ENCODE measurements around the gene ADNP. TPM values are rescaled to one million over a fixed set of nuclear protein-coding genes. Genes with fewer than 3 reads are reported as not detected.
A peak's percentile ranks its signal among the peaks of the same experiment; 100 is the strongest.

Gene ADNP
- total RNA-seq, 1 donor from 2014 or later: 75.4 TPM

DNA sequence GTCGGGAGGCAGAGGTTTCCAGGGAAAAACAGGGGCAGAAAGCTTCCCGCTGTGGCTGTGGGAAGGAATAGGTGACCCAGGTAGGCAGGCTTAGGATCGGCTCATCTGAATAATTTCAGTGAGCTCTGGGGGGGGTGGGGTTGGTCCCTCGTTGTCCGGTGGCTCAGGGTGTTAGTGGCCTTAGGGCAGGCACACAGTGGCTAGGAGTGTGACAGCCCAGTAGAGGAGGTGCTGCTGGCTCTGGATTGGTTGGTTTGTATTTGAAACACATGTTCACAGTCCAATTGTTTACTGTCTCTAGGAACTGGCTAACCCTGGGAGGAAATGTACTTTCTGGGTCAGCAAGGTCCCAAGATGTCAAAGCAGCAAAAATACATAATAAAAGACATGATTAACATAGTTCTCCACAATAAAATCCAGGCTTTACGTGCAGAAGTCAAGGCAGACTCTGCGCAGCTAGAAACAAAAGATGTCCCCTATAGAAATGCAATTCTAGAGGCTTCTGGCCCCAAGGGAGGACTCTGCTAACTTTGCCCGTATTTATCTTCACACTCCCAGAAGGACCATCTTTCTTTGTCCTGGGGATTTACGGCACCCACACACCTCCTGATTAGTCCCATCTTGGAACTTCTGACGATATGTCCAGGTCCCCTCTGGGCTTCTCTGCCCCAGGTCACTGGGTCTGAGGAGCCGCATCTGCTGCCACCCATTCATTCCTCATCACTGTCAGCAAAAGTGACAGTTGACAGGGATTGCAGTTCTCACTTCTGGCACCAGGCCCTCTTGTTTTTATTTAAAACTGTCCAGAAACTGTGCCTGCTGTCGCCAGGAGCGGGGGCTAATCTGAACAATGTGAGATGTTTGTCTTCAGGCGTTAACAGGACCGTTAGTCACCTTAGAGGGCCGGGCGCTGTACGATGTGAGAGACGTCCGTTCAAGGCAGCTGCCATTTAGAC lies 46.1 kb upstream of the ADNP start:
- Mint-ChIP-seq H3K36me3 (no peaks in the 10 kb centered on the region), H3K27ac (peak overlapping the region; percentile 42), H3K4me1 (peaks cover 10% of the 10 kb centered on the region), H3K9me3 (peaks cover 4% of the 10 kb centered on the region), H3K4me3 (no peak overlapping the region), H3K27me3 (ENCODE audit: insufficient read depth, low read depth) (peaks cover 12% of the 10 kb centered on the region)
- H3K4me2 ChIP-seq: no peak overlapping the region
- TF ChIP-seq EZH2phosphoT487 (IDR thresholded peaks at IDR 0.05) (no peak), EZH2 (IDR thresholded peaks at IDR 0.05) (no peak)
- TF ChIP-seq, protein P1, sequence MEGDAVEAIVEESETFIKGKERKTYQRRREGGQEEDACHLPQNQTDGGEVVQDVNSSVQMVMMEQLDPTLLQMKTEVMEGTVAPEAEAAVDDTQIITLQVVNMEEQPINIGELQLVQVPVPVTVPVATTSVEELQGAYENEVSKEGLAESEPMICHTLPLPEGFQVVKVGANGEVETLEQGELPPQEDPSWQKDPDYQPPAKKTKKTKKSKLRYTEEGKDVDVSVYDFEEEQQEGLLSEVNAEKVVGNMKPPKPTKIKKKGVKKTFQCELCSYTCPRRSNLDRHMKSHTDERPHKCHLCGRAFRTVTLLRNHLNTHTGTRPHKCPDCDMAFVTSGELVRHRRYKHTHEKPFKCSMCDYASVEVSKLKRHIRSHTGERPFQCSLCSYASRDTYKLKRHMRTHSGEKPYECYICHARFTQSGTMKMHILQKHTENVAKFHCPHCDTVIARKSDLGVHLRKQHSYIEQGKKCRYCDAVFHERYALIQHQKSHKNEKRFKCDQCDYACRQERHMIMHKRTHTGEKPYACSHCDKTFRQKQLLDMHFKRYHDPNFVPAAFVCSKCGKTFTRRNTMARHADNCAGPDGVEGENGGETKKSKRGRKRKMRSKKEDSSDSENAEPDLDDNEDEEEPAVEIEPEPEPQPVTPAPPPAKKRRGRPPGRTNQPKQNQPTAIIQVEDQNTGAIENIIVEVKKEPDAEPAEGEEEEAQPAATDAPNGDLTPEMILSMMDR (IDR thresholded peaks at IDR 0.05): no peak
- no peaks in the 10 kb centered on the region for H3K9me3 ChIP-seq (ENCODE audit: low read depth)
- no peaks in the 10 kb centered on the region for H4K20me1 ChIP-seq (ENCODE audit: low read depth)
- H3F3A ChIP-seq (ENCODE audit: low read depth): no peaks in the 10 kb centered on the region
- no peaks in the 10 kb centered on the region for H3K79me2 ChIP-seq (ENCODE audit: low read depth)
- no peak overlapping the region for H3K27ac ChIP-seq
- no peak overlapping the region for H3K4me3 ChIP-seq
- peaks cover 6% of the 10 kb centered on the region for H3K4me1 ChIP-seq
- peak; percentile 15 for DNase-seq (ENCODE audit: low spot score)
- H3K27me3 ChIP-seq: no peaks in the 10 kb centered on the region
- H3K9ac ChIP-seq: no peak overlapping the region
- H3K36me3 ChIP-seq: no peaks in the 10 kb centered on the region
- H2AFZ ChIP-seq (replicated peaks): no peak overlapping the region

DNA sequence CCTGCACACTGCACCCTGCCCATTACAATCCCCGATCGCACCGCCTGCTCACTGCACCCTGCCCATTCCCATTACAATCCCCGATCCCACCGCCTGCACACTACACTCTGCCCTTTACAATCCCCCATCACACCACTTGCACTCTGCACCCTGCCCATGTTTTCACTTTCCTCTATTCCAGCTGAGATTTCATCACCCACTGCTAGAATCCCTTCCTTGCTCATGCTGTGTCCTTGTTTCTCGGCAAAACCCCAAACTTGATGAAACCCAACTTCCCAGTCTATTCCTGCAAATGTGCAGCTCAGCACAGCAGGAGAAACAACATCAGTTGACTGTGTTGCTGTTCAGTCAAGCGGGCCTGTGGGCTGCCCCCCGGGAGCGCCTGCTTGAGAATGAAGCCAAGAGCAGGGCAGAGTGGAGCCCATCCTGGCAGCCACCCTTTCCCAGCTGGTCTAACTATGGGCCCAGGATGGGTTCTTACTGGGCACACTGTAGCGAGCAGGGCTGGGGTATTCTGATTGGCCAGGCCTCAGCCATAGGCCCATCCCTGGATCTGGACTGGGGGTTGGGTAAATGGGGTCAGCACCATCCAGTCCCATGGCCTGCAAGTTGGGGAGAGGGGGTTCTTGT lies 44.6 kb upstream of the ADNP start:
- no peak overlapping the region for H3K4me3 Mint-ChIP-seq
- no peak for TF ChIP-seq EZH2 (IDR thresholded peaks at IDR 0.05)
- TF ChIP-seq, protein P1 (IDR thresholded peaks at IDR 0.05): no peak
- no peak for TF ChIP-seq EZH2phosphoT487 (IDR thresholded peaks at IDR 0.05)
- H4K20me1 ChIP-seq (ENCODE audit: low read depth): no peaks in the 10 kb centered on the region
- peaks cover 4% of the 10 kb centered on the region for H3K4me1 Mint-ChIP-seq
- DNase-seq (ENCODE audit: low spot score): no peak
- peaks cover 4% of the 10 kb centered on the region for H3K9me3 Mint-ChIP-seq
- H3K27me3 ChIP-seq: peaks cover 3% of the 10 kb centered on the region
- no peak overlapping the region for H3K27ac ChIP-seq
- peaks cover 6% of the 10 kb centered on the region for H3K4me1 ChIP-seq
- H3F3A ChIP-seq (ENCODE audit: low read depth): no peaks in the 10 kb centered on the region
- H2AFZ ChIP-seq (replicated peaks): no peak overlapping the region
- no peaks in the 10 kb centered on the region for H3K36me3 Mint-ChIP-seq
- H3K9me3 ChIP-seq (ENCODE audit: low read depth): no peaks in the 10 kb centered on the region
- H3K27me3 Mint-ChIP-seq (ENCODE audit: insufficient read depth, low read depth): peaks cover 11% of the 10 kb centered on the region
- H3K9ac ChIP-seq: no peak overlapping the region
- no peaks in the 10 kb centered on the region for H3K79me2 ChIP-seq (ENCODE audit: low read depth)
- no peak overlapping the region for H3K4me2 ChIP-seq
- H3K36me3 ChIP-seq: no peaks in the 10 kb centered on the region
- H3K4me3 ChIP-seq: no peak overlapping the region
- no peak overlapping the region for H3K27ac Mint-ChIP-seq

DNA sequence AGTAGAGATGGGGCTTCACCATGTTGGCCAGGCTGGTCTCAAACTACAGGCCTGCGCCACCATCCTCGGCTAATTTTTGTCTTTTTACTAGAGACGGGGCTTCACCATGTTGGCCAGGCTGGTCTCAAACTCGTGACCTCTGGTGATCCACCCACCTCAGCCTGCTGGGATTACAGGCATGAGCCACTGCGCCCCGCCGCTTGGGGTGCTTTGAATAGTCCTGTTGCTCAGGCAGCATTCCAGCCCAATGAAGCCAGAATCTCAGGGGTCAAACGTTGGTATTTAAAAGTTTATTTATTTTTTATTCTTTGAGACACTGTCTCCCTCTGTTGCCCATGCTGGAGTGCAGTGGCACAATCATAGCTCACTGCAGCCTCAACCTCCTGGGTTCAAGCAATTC lies 38.7 kb upstream of the ADNP start:
- no peak overlapping the region for H3K27ac ChIP-seq
- peaks cover 15% of the 10 kb centered on the region for H3K27me3 Mint-ChIP-seq (ENCODE audit: insufficient read depth, low read depth)

More for the DNA sequence above, 38.7 kb upstream of the ADNP start:
- Mint-ChIP-seq H3K4me3 (peak overlapping the region; percentile 53), H3K27ac (no peak overlapping the region), H3K4me1 (peaks cover 28% of the 10 kb centered on the region), H3K9me3 (peaks cover 4% of the 10 kb centered on the region), H3K36me3 (no peaks in the 10 kb centered on the region)
- DNase-seq (ENCODE audit: low spot score): no peak
- Histone ChIP-seq H3K4me1 (peaks cover 29% of the 10 kb centered on the region), H3K36me3 (no peaks in the 10 kb centered on the region), H3K27me3 (peaks cover 3% of the 10 kb centered on the region), H3K4me3 (no peak overlapping the region), H3F3A (ENCODE audit: low read depth) (peaks cover 25% of the 10 kb centered on the region), H3K9ac (no peak overlapping the region), H3K79me2 (ENCODE audit: low read depth) (no peaks in the 10 kb centered on the region), H4K20me1 (ENCODE audit: low read depth) (no peaks in the 10 kb centered on the region), H2AFZ (replicated peaks) (no peak overlapping the region), H3K9me3 (ENCODE audit: low read depth) (no peaks in the 10 kb centered on the region), H3K4me2 (no peak overlapping the region)
- TF ChIP-seq, protein P1 (IDR thresholded peaks at IDR 0.05): no peak
- TF ChIP-seq EZH2phosphoT487 (IDR thresholded peaks at IDR 0.05) (no peak), EZH2 (IDR thresholded peaks at IDR 0.05) (no peak)
